Measurements from ENCODE around the gene HLTF. TPM values are rescaled to one million over a fixed set of nuclear protein-coding genes. Genes with fewer than 3 reads are reported as not detected.

HLTF gene
- total RNA-seq, 1 donor from 2014 or later: 48.4 TPM

GRCh38 chr3:149026718-149027117 lies 59.6 kb downstream of the HLTF start:
- Mint-ChIP-seq H3K27me3 (ENCODE audit: low read depth) (no peaks in the 10 kb centered on the region), H3K9me3 (peaks cover 12% of the 10 kb centered on the region), H3K27ac (peak overlapping the region; percentile 3), H3K36me3 (peaks cover 52% of the 10 kb centered on the region), H3K4me1 (no peaks in the 10 kb centered on the region), H3K4me3 (no peak overlapping the region)
- DNase-seq (ENCODE audit: low spot score in 2 of 2, unreplicated experiment in 2 of 2): no peak
- TF ChIP-seq, protein P1, sequence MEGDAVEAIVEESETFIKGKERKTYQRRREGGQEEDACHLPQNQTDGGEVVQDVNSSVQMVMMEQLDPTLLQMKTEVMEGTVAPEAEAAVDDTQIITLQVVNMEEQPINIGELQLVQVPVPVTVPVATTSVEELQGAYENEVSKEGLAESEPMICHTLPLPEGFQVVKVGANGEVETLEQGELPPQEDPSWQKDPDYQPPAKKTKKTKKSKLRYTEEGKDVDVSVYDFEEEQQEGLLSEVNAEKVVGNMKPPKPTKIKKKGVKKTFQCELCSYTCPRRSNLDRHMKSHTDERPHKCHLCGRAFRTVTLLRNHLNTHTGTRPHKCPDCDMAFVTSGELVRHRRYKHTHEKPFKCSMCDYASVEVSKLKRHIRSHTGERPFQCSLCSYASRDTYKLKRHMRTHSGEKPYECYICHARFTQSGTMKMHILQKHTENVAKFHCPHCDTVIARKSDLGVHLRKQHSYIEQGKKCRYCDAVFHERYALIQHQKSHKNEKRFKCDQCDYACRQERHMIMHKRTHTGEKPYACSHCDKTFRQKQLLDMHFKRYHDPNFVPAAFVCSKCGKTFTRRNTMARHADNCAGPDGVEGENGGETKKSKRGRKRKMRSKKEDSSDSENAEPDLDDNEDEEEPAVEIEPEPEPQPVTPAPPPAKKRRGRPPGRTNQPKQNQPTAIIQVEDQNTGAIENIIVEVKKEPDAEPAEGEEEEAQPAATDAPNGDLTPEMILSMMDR (IDR thresholded peaks at IDR 0.05; ENCODE audit: unreplicated experiment): no peak

DNA sequence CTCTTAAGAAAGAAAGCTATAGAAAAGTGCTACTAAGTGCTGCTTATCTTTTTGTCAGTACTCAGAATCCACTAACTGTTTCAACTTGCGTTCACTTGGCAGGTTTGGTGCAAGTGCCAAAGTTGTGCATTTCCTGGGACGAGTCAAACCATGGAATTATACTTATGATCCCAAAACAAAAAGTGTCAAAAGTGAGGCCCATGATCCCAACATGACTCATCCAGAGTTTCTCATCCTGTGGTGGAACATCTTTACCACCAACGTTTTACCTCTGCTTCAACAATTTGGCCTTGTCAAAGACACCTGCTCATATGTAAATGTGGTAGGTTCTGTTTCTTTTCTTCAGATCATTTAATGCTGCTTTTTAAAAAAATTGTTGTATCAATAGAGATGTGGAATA lies 62.4 kb downstream of the HLTF start:
- Mint-ChIP-seq H3K27ac (no peak overlapping the region), H3K4me3 (no peak overlapping the region), H3K27me3 (ENCODE audit: low read depth) (no peaks in the 10 kb centered on the region), H3K36me3 (peaks cover 40% of the 10 kb centered on the region), H3K4me1 (no peaks in the 10 kb centered on the region), H3K9me3 (peaks cover 12% of the 10 kb centered on the region)
- DNase-seq (ENCODE audit: low spot score in 2 of 2, unreplicated experiment in 2 of 2): no peak
- TF ChIP-seq, protein P1 (IDR thresholded peaks at IDR 0.05; ENCODE audit: unreplicated experiment): no peak

GRCh38 chr3:149021830-149022229 lies 64.5 kb downstream of the HLTF start:
- no peak overlapping the region for H3K27ac Mint-ChIP-seq

GRCh38 chr3:149020839-149021252 lies 65.5 kb downstream of the HLTF start:
- no peak overlapping the region for H3K4me3 Mint-ChIP-seq
- TF ChIP-seq, protein P1 (IDR thresholded peaks at IDR 0.05; ENCODE audit: unreplicated experiment): no peak
- H3K9me3 Mint-ChIP-seq: peaks cover 12% of the 10 kb centered on the region
- no peaks in the 10 kb centered on the region for H3K27me3 Mint-ChIP-seq (ENCODE audit: low read depth)
- DNase-seq (ENCODE audit: low spot score in 2 of 2, unreplicated experiment in 2 of 2): no peak
- no peaks in the 10 kb centered on the region for H3K4me1 Mint-ChIP-seq
- no peak overlapping the region for H3K27ac Mint-ChIP-seq
- H3K36me3 Mint-ChIP-seq: peaks cover 31% of the 10 kb centered on the region

More at GRCh38 chr3:149021830-149022229, 64.5 kb downstream of the HLTF start:
- Mint-ChIP-seq H3K36me3 (peaks cover 38% of the 10 kb centered on the region), H3K27me3 (ENCODE audit: low read depth) (no peaks in the 10 kb centered on the region), H3K9me3 (peaks cover 12% of the 10 kb centered on the region), H3K4me3 (no peak overlapping the region), H3K4me1 (no peaks in the 10 kb centered on the region)
- TF ChIP-seq, protein P1 (IDR thresholded peaks at IDR 0.05; ENCODE audit: unreplicated experiment): no peak
- no peak for DNase-seq (ENCODE audit: low spot score in 2 of 2, unreplicated experiment in 2 of 2)

DNA sequence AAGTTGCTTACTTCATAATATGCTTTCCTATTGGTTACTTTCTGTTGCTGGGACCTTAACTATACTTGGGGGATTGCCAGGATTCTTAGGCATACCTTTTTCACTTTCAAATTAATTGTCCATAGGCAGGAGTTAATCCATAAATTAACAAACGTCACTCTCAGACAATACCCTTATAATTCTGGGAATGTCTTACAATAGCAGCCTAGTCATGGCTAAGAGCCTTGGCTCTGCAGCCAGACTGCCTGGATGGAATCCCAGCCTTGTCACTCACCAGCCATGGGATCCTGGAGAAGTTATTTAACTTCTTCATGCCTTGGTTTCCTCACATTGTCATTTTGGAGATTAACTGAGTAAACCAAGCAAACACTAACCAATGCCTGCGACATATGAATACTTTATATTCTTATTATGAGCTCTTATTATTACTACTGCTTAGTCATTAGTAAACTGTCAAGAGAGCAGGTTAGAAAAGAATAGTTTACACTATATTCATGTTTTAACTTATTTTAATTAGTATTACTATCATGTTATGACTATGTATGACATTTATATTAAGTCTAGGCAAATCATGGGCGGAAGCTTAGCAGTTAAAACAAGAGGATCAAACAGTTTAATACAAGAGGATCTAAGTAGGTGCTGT lies 66.0 kb downstream of the HLTF start:
- Mint-ChIP-seq H3K27me3 (ENCODE audit: low read depth) (no peaks in the 10 kb centered on the region), H3K4me3 (no peak overlapping the region), H3K9me3 (peaks cover 12% of the 10 kb centered on the region), H3K4me1 (no peaks in the 10 kb centered on the region), H3K27ac (no peak overlapping the region), H3K36me3 (peaks cover 31% of the 10 kb centered on the region)
- TF ChIP-seq, protein P1 (IDR thresholded peaks at IDR 0.05; ENCODE audit: unreplicated experiment): no peak
- DNase-seq (ENCODE audit: low spot score in 2 of 2, unreplicated experiment in 2 of 2): no peak
